WTC11 (cell line): ENCODE data around the gene ZCWPW1. TPM values are rescaled to one million over a fixed set of nuclear protein-coding genes. Genes with fewer than 3 reads are reported as not detected.

Experiments
- ATAC-seq: fragments of 200-7000 bp; cut with Tn5 transposase; 2 replicates; pipeline ENCODE4 v1.10.0; 2021; ENCODE audit warnings: mild to moderate bottlenecking, moderate library complexity
- CTCF ChIA-PET: fragments of 300-600 bp; sonication (Branson Sonifier 250); formaldehyde crosslinking; loops from one replicate; lab custom pipeline; 2021; ENCODE audit warnings: antibody characterized with exemption; lab: Charles Lee
- POLR2A ChIA-PET: fragments of 350-600 bp; sonication (Branson Sonifier 250); formaldehyde crosslinking; loops from one replicate; lab custom pipeline; 2021; ENCODE audit warnings: antibody characterized with exemption; lab: Charles Lee
- DNase-seq: peaks from one replicate; pipeline ENCODE4 v3.0.0; 2021; ENCODE audit warnings: low spot score
- H3K27ac Mint-ChIP-seq: 2 replicates; pipeline ENCODE4 v1.8.0; 2021; ENCODE audit warnings: mixed read lengths
- H3K27me3 Mint-ChIP-seq: 2 replicates; pipeline ENCODE4 v1.8.0; 2021; ENCODE audit warnings: low read depth, mild to moderate bottlenecking, moderate library complexity, mixed read lengths
- H3K36me3 Mint-ChIP-seq: 2 replicates; pipeline ENCODE4 v1.8.0; 2021; ENCODE audit warnings: mixed read lengths
- H3K4me1 Mint-ChIP-seq: 2 replicates; pipeline ENCODE4 v1.8.0; 2022; ENCODE audit warnings: mixed read lengths
- H3K4me3 Mint-ChIP-seq: 2 replicates; pipeline ENCODE4 v1.8.0; 2021; ENCODE audit warnings: mild to moderate bottlenecking, moderate library complexity, mixed read lengths
- H3K9me3 Mint-ChIP-seq: 2 replicates; pipeline ENCODE4 v1.8.0; 2021; ENCODE audit warnings: mixed read lengths
- ATF6 ChIP-seq: sonication (generic); formaldehyde crosslinking; IDR thresholded peaks from 2 replicates; pipeline ENCODE4 v1.8.1; 2023; ENCODE audit warnings: mild to moderate bottlenecking, missing genetic modification reagents
- GABPB1 ChIP-seq: sonication (generic); formaldehyde crosslinking; IDR thresholded peaks from 2 replicates; pipeline ENCODE4 v1.8.1; 2023; ENCODE audit warnings: mild to moderate bottlenecking, missing genetic modification reagents
- IRF2 ChIP-seq: sonication (generic); formaldehyde crosslinking; IDR thresholded peaks from 2 replicates; pipeline ENCODE4 v1.8.0; 2022; ENCODE audit warnings: low read depth, missing genetic modification reagents, borderline replicate concordance
- JAZF1 ChIP-seq: fragments of 250-450 bp; sonication (Bioruptor Pico); IDR thresholded peaks from 2 replicates; pipeline ENCODE4 v1.9.0; 2021; ENCODE audit warnings: moderate library complexity, mild to moderate bottlenecking, inconsistent platforms
- MXD4 ChIP-seq: fragments of 250-450 bp; sonication (Bioruptor Pico); IDR thresholded peaks from 2 replicates; pipeline ENCODE4 v1.8.0; 2021; ENCODE audit warnings: mild to moderate bottlenecking, moderate library complexity, borderline replicate concordance
- MYBL2 ChIP-seq: sonication (generic); formaldehyde crosslinking; IDR thresholded peaks from 2 replicates; pipeline ENCODE4 v1.8.1; 2023; ENCODE audit warnings: mild to moderate bottlenecking, moderate library complexity, missing genetic modification reagents
- NFATC4 ChIP-seq: fragments of 250-450 bp; sonication (Bioruptor Pico); IDR thresholded peaks from 2 replicates; pipeline ENCODE4 v1.9.0; 2021; ENCODE audit warnings: mild to moderate bottlenecking
- NFE2L1 ChIP-seq: sonication (generic); formaldehyde crosslinking; IDR thresholded peaks from 2 replicates; pipeline ENCODE4 v1.8.1; 2023; ENCODE audit warnings: missing genetic modification reagents
- NFYB ChIP-seq: sonication (generic); formaldehyde crosslinking; conservative IDR thresholded peaks from 2 replicates; pipeline ENCODE4 v1.8.0; 2022; ENCODE audit warnings: low read depth, missing genetic modification reagents
- NR1H2 ChIP-seq: sonication (generic); formaldehyde crosslinking; IDR thresholded peaks from 2 replicates; pipeline ENCODE4 v1.9.0; 2021; ENCODE audit warnings: mild to moderate bottlenecking, moderate library complexity, missing genetic modification reagents
- PREB ChIP-seq: sonication (generic); formaldehyde crosslinking; IDR thresholded peaks from 2 replicates; pipeline ENCODE4 v1.8.1; 2022; ENCODE audit warnings: mild to moderate bottlenecking, missing genetic modification reagents, moderate library complexity, borderline replicate concordance
- SMAD3 ChIP-seq: sonication (generic); formaldehyde crosslinking; IDR thresholded peaks from 2 replicates; pipeline ENCODE4 v1.8.0; 2022; ENCODE audit warnings: missing genetic modification reagents, mild to moderate bottlenecking, borderline replicate concordance
- TEAD4 ChIP-seq: sonication (generic); formaldehyde crosslinking; IDR thresholded peaks from 2 replicates; pipeline ENCODE4 v1.8.0; 2022; ENCODE audit warnings: mild to moderate bottlenecking, missing genetic modification reagents
- TP53 ChIP-seq: sonication (generic); formaldehyde crosslinking; IDR thresholded peaks from 2 replicates; pipeline ENCODE4 v1.8.1; 2023; ENCODE audit warnings: mild to moderate bottlenecking, missing genetic modification reagents
- ZNF138 ChIP-seq: sonication (generic); formaldehyde crosslinking; conservative IDR thresholded peaks from 2 replicates; pipeline ENCODE4 v1.8.1; 2022; ENCODE audit warnings: mild to moderate bottlenecking, moderate library complexity, missing genetic modification reagents
- ZNF219 ChIP-seq: sonication (generic); formaldehyde crosslinking; IDR thresholded peaks from 2 replicates; pipeline ENCODE4 v1.8.0; 2023; ENCODE audit warnings: missing genetic modification reagents, mild to moderate bottlenecking, borderline replicate concordance
- ZNF416 ChIP-seq: fragments of 250-450 bp; sonication (Bioruptor Pico); IDR thresholded peaks from 2 replicates; pipeline ENCODE4 v1.9.0; 2021; ENCODE audit warnings: mild to moderate bottlenecking, inconsistent platforms
- ZNF671 ChIP-seq: fragments of 250-450 bp; sonication (Bioruptor Pico); IDR thresholded peaks from 2 replicates; pipeline ENCODE4 v1.8.0; 2021; ENCODE audit warnings: mild to moderate bottlenecking
- total RNA-seq: library from RNA; stranded (reverse); gene quantifications from 3 replicates; pipeline ENCODE4 v1.2.3, GENCODE V29; 2021
- TF ChIP-seq, protein P1 (sequence below): sonication (generic); formaldehyde crosslinking; IDR thresholded peaks from 2 replicates; pipeline ENCODE4 v1.8.1; 2023; ENCODE audit warnings: mild to moderate bottlenecking, moderate library complexity, missing genetic modification reagents
- TF ChIP-seq, protein P2 (sequence below): sonication (generic); formaldehyde crosslinking; IDR thresholded peaks from 2 replicates; pipeline ENCODE4 v1.8.1; 2023; ENCODE audit warnings: mild to moderate bottlenecking, missing genetic modification reagents, moderate library complexity
- TF ChIP-seq, protein P3 (sequence below): sonication (generic); formaldehyde crosslinking; IDR thresholded peaks from 2 replicates; pipeline ENCODE4 v1.8.0; 2022; ENCODE audit warnings: missing genetic modification reagents
- TF ChIP-seq, protein P4 (sequence below): sonication (generic); formaldehyde crosslinking; IDR thresholded peaks from 2 replicates; pipeline ENCODE4 v1.8.0; 2022; ENCODE audit warnings: mild to moderate bottlenecking, missing genetic modification reagents

ZCWPW1 gene
- total RNA-seq, 1 experiment from 2014 or later: 1.4 TPM

GRCh38 chr7:100396421-100396982 lies 32.0 kb downstream of the ZCWPW1 start (continued):
- TF ChIP-seq TEAD4 (CRISPR knock-in tag): no peak
- TF ChIP-seq SMAD3 (CRISPR knock-in tag): no peak
- TF ChIP-seq, protein P1, sequence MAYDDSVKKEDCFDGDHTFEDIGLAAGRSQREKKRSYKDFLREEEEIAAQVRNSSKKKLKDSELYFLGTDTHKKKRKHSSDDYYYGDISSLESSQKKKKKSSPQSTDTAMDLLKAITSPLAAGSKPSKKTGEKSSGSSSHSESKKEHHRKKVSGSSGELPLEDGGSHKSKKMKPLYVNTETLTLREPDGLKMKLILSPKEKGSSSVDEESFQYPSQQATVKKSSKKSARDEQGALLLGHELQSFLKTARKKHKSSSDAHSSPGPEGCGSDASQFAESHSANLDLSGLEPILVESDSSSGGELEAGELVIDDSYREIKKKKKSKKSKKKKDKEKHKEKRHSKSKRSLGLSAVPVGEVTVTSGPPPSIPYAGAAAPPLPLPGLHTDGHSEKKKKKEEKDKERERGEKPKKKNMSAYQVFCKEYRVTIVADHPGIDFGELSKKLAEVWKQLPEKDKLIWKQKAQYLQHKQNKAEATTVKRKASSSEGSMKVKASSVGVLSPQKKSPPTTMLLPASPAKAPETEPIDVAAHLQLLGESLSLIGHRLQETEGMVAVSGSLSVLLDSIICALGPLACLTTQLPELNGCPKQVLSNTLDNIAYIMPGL (CRISPR knock-in tag): no peak
- no peak for TF ChIP-seq ZNF671
- no peak for TF ChIP-seq ZNF416 (CRISPR knock-in tag)
- TF ChIP-seq ZNF138 (CRISPR knock-in tag): no peak

GRCh38 chr7:100394077-100394476 lies 34.4 kb downstream of the ZCWPW1 start:
- POLR2A ChIA-PET: no interaction called here
- TF ChIP-seq, protein P2, sequence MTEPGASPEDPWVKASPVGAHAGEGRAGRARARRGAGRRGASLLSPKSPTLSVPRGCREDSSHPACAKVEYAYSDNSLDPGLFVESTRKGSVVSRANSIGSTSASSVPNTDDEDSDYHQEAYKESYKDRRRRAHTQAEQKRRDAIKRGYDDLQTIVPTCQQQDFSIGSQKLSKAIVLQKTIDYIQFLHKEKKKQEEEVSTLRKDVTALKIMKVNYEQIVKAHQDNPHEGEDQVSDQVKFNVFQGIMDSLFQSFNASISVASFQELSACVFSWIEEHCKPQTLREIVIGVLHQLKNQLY (CRISPR knock-in tag): no peak
- no peak for TF ChIP-seq ZNF219
- no peak for TF ChIP-seq MYBL2 (CRISPR knock-in tag)
- TF ChIP-seq, protein P1 (CRISPR knock-in tag): no peak
- no peak for TF ChIP-seq PREB (CRISPR knock-in tag)
- TF ChIP-seq GABPB1: no peak
- TF ChIP-seq NFYB (CRISPR knock-in tag): no peak
- TF ChIP-seq, all 79 proteins: peak for 0
- DNase-seq (no peak), ATAC-seq (no peak)
- Mint-ChIP-seq H3K27ac (no peak overlapping the region), H3K36me3 (no peaks in the 10 kb centered on the region), H3K9me3 (no peaks in the 10 kb centered on the region), H3K4me3 (no peak overlapping the region), H3K4me1 (peaks cover 17% of the 10 kb centered on the region), H3K27me3 (no peaks in the 10 kb centered on the region; the same call in none of the 2 replicates)
- CTCF ChIA-PET: interaction anchor here (0.5 to 2.1 kb wide), 5 partner anchors 8 to 21 kb away, joined by 3 to 14 read pairs (median 3); no protein-coding TSS in a partner anchor

GRCh38 chr7:100393233-100393905 lies 35.1 kb downstream of the ZCWPW1 start:
- Mint-ChIP-seq H3K36me3 (no peaks in the 10 kb centered on the region), H3K27ac (no peak overlapping the region), H3K4me1 (peaks cover 13% of the 10 kb centered on the region), H3K9me3 (no peaks in the 10 kb centered on the region), H3K27me3 (no peaks in the 10 kb centered on the region; the same call in none of the 2 replicates), H3K4me3 (no peak overlapping the region)
- DNase-seq (no peak), ATAC-seq (no peak)
- POLR2A ChIA-PET: no interaction called here
- CTCF ChIA-PET: interaction anchor here (0.8 to 2.1 kb wide), 4 partner anchors 9 to 22 kb away, joined by 3 to 14 read pairs (median 4); no protein-coding TSS in a partner anchor
- TF ChIP-seq JAZF1 (no peak), MXD4 (CRISPR knock-in tag) (no peak), TP53 (no peak), ATF6 (CRISPR knock-in tag) (no peak), NR1H2 (no peak), NFATC4 (no peak), NFE2L1 (CRISPR knock-in tag) (no peak), IRF2 (CRISPR knock-in tag) (no peak)
- TF ChIP-seq, protein P3, sequence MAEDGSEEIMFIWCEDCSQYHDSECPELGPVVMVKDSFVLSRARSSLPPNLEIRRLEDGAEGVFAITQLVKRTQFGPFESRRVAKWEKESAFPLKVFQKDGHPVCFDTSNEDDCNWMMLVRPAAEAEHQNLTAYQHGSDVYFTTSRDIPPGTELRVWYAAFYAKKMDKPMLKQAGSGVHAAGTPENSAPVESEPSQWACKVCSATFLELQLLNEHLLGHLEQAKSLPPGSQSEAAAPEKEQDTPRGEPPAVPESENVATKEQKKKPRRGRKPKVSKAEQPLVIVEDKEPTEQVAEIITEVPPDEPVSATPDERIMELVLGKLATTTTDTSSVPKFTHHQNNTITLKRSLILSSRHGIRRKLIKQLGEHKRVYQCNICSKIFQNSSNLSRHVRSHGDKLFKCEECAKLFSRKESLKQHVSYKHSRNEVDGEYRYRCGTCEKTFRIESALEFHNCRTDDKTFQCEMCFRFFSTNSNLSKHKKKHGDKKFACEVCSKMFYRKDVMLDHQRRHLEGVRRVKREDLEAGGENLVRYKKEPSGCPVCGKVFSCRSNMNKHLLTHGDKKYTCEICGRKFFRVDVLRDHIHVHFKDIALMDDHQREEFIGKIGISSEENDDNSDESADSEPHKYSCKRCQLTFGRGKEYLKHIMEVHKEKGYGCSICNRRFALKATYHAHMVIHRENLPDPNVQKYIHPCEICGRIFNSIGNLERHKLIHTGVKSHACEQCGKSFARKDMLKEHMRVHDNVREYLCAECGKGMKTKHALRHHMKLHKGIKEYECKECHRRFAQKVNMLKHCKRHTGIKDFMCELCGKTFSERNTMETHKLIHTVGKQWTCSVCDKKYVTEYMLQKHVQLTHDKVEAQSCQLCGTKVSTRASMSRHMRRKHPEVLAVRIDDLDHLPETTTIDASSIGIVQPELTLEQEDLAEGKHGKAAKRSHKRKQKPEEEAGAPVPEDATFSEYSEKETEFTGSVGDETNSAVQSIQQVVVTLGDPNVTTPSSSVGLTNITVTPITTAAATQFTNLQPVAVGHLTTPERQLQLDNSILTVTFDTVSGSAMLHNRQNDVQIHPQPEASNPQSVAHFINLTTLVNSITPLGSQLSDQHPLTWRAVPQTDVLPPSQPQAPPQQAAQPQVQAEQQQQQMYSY (CRISPR knock-in tag): no peak
- TF ChIP-seq, protein P4, sequence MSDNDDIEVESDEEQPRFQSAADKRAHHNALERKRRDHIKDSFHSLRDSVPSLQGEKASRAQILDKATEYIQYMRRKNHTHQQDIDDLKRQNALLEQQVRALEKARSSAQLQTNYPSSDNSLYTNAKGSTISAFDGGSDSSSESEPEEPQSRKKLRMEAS (CRISPR knock-in tag): no peak
